Psoas muscle (tissue), 8 donors: ENCODE measurements around the gene SPAG9. TPM values are rescaled to one million over a fixed set of nuclear protein-coding genes. Genes with fewer than 3 reads are reported as not detected.
"Not testable (repeated sequence)": the region's sequence is repeated elsewhere in the genome, so short reads cannot be mapped to it uniquely, and the experiment has no call there.

ENCODE experiments used
- ATAC-seq, 4 donors: fragments of 200-7000 bp; cut with Tn5 transposase; one replicate each; pipeline ENCODE4 v1.9.1; 2020; ENCODE audit warnings: moderate library complexity in 3 of 4, mild to moderate bottlenecking in 2 of 4
- DNase-seq, 2 donors: peaks; one replicate each; pipeline ENCODE4 v3.0.0-alpha.2; 2020
- H3K27ac ChIP-seq: fragments of 200-600 bp; one replicate; pipeline ENCODE4 v1.8.0; 2022
- H3K27me3 ChIP-seq, 3 donors: fragments of 200-600 bp in 1 of 3; one replicate each; pipeline versions ENCODE4 v1.6.1 to v1.8.0; 2013 to 2022; ENCODE audit warnings: low read length in 2 of 3, mild to moderate bottlenecking in 2 of 3, moderate library complexity in 1 of 3; ENCODE audit not compliant: insufficient read depth in 3 of 3
- H3K36me3 ChIP-seq, 2 donors: fragments of 200-600 bp in 1 of 2; one replicate each; pipeline versions ENCODE4 v1.6.1 to v1.8.0; 2013 to 2022; ENCODE audit warnings: low read depth in 1 of 2, mild to moderate bottlenecking in 1 of 2, moderate library complexity in 1 of 2; ENCODE audit not compliant: insufficient read depth in 1 of 2
- H3K4me1 ChIP-seq: fragments of 200-600 bp; one replicate; pipeline ENCODE4 v1.8.0; 2022
- H3K4me3 ChIP-seq: fragments of 200-600 bp; one replicate; pipeline ENCODE4 v1.8.0; 2022; ENCODE audit warnings: mild to moderate bottlenecking
- H3K9me3 ChIP-seq: fragments of 200-600 bp; one replicate; pipeline ENCODE4 v1.8.0; 2022
- CTCF ChIP-seq: fragments of 200-600 bp; IDR thresholded peaks from one replicate; pipeline ENCODE4 v1.8.0; 2022; ENCODE audit warnings: antibody characterized with exemption
- WGBS, 3 donors: extraction: QIAGEN DNeasy Blood & Tissue Kit; methylation state at CpG; one replicate each; pipeline versions ENCODE4 v1.1.6 to v1.1.7; 2013; 5-methylcytosine and 5-hydroxymethylcytosine counted together
- intact Hi-C, 2 donors: fragments of 100-400 bp; cut with DNase I; formaldehyde crosslinking; loops; one replicate each; pipeline versions ENCODE4 v1.11.0 to v1.14.2; 2022
- polyA plus RNA-seq, 3 donors: library from polyadenylated mRNA; stranded (reverse); fragments of 200-250 nt; gene quantifications; one replicate each; pipeline ENCODE4 v1.2.3, GENCODE V29; 2013
- total RNA-seq, 4 donors: library from RNA; stranded (reverse); fragmentation: NEBNext Ultra II Directional in 2 of 4; extraction: Animal tissue kit (Norgen Biotek cat#: 25700) in 2 of 4; gene quantifications; one replicate each; pipeline versions ENCODE4 v1.2.1 to v1.2.4, GENCODE V29; 2021 to 2023
- donor health status: healthy with polysubstance abuse.
- donor health status: DM: no; HTN: no; CAD: no; lungs with moderate emphysema.
- donor health status: Bipolar disorder and iron deficiency.
- donor health status: healthy.
- donor health status: DM: yes; HTN: yes; CAD: no.
- donor health status: DM: no; HTN: no; CAD: no.
- donor health status: DM: no; HTN: no; CAD: no.
- donor health status: DM: yes; HTN: yes; CAD: no.

The SPAG9 gene
- total and polyA plus RNA-seq, 7 donors, result 34.8 to 133 (median 92.1) TPM

- ATAC-seq (no peak), DNase-seq (no peak)
- Histone ChIP-seq H3K36me3 (peaks cover 0 to 7% of the 10 kb centered on the region in 2 donors), H3K4me1 (peaks cover 37% of the 10 kb centered on the region), H3K27me3 (no peaks in the 10 kb centered on the region), H3K4me3 (no peak overlapping the region), H3K9me3 (no peaks in the 10 kb centered on the region), H3K27ac (no peak overlapping the region)
- no peak for TF ChIP-seq CTCF
- intact Hi-C loops, result loop anchor here in 1 of 2 donors (5.0 kb wide), 1 partner anchor 33 kb away; no protein-coding TSS in a partner anchor
- WGBS, 3 donors, result 84 to 100% (median 95%) methylated on average over 1 of the region's 1 CpG
Observed at GRCh38 chr17:51083981-51084380, 36.7 kb downstream of the SPAG9 start.

- ATAC-seq, DNase-seq, H3K9me3 ChIP-seq, H3K36me3 ChIP-seq, H3K27me3 ChIP-seq, H3K27ac ChIP-seq, H3K4me3 ChIP-seq: not testable (repeated sequence)
- WGBS, 3 donors, result 82 to 95% (median 93%) methylated on average over 7 of the region's 7 CpGs
- intact Hi-C loops, result loop anchor here in 1 of 2 donors (5.0 kb wide), 1 partner anchor 34 kb away; no protein-coding TSS in a partner anchor
- peaks cover 42% of the 10 kb centered on the region for H3K4me1 ChIP-seq
Observed at GRCh38 chr17:51083364-51083763, 37.3 kb downstream of the SPAG9 start.

GRCh38 chr17:51079049-51079448 lies 41.6 kb downstream of the SPAG9 start:
- Histone ChIP-seq H3K36me3 (peaks cover 0 to 35% of the 10 kb centered on the region in 2 donors), H3K27ac (peak overlapping the region; percentile 67), H3K4me3 (peak overlapping the region; percentile 22), H3K9me3 (no peaks in the 10 kb centered on the region), H3K27me3 (no peaks in the 10 kb centered on the region), H3K4me1 (peaks cover 18% of the 10 kb centered on the region)
- DNase-seq (peak in 1 of 2 donors; percentile 58), ATAC-seq (peak; percentile 62 to 85 (median 78))
- 49 to 78% (median 56%) methylated on average over 5 of the region's 5 CpGs for WGBS, 3 donors
- intact Hi-C loops, result loop anchor here in 1 of 2 donors (2.0 kb wide), 1 partner anchor 42 kb away; the partner anchor contains the start of gene SPAG9
- no peak for TF ChIP-seq CTCF

- no peaks in the 10 kb centered on the region for H3K27me3 ChIP-seq
- peaks cover 18% of the 10 kb centered on the region for H3K4me1 ChIP-seq
- peak overlapping the region; percentile 67 for H3K27ac ChIP-seq
- no peaks in the 10 kb centered on the region for H3K9me3 ChIP-seq
- peak; percentile 87 to 95 (median 92) for ATAC-seq
- H3K36me3 ChIP-seq, result peaks cover 0 to 35% of the 10 kb centered on the region in 2 donors
- intact Hi-C loops, result loop anchor here in 1 of 2 donors (2.0 kb wide), 1 partner anchor 43 kb away; the partner anchor contains the start of gene SPAG9
- peak in 1 of 2 donors; percentile 70 for DNase-seq
- no peak for TF ChIP-seq CTCF
- H3K4me3 ChIP-seq, result peak overlapping the region; percentile 22
- 32 to 76% (median 52%) methylated on average over 5 of the region's 5 CpGs for WGBS, 3 donors
Observed at GRCh38 chr17:51078009-51078592, 42.6 kb downstream of the SPAG9 start.

GRCh38 chr17:51076821-51077220 lies 43.8 kb downstream of the SPAG9 start:
- H3K36me3 ChIP-seq, result peaks cover 0 to 35% of the 10 kb centered on the region in 2 donors
- no peaks in the 10 kb centered on the region for H3K27me3 ChIP-seq
- peaks cover 18% of the 10 kb centered on the region for H3K4me1 ChIP-seq
- H3K27ac ChIP-seq, result no peak overlapping the region
- H3K9me3 ChIP-seq, result no peaks in the 10 kb centered on the region
- intact Hi-C loops, result no loop called here
- TF ChIP-seq CTCF, result no peak
- WGBS, 3 donors, result 98 to 100% (median 99%) methylated on average over 3 of the region's 3 CpGs
- H3K4me3 ChIP-seq, result no peak overlapping the region
- ATAC-seq, result no peak
- DNase-seq, result no peak
